GM19324 (cell line): Measurements from ENCODE around the gene KPNA6.
"Not testable (repeated sequence)": the region's sequence is repeated elsewhere in the genome, so short reads cannot be mapped to it uniquely, and the experiment has no call there.

Source experiments
- ATAC-seq: cut with Tn5 transposase; IDR thresholded peaks from one replicate; pipeline ENCODE4 v1.9.1; 2021; ENCODE audit warnings: mild to moderate bottlenecking, moderate library complexity; ENCODE audit not compliant: unreplicated experiment, low FRiP score

The KPNA6 gene

GRCh38 chr1:32138965-32139364 lies 31.1 kb downstream of the KPNA6 start:
- no peak for ATAC-seq

- no peak for ATAC-seq
These were observed 34.8 kb downstream of the KPNA6 start for GRCh38 chr1:32142446-32143301.

GRCh38 chr1:32143302-32143695 lies 35.4 kb downstream of the KPNA6 start:
- not testable (repeated sequence) for ATAC-seq

GRCh38 chr1:32144033-32144432 lies 36.2 kb downstream of the KPNA6 start:
- no peak for ATAC-seq

- not testable (repeated sequence) for ATAC-seq
These were observed 39.9 kb downstream of the KPNA6 start for GRCh38 chr1:32147799-32148198.

- no peak for ATAC-seq
These were observed 43.0 kb downstream of the KPNA6 start for GRCh38 chr1:32150847-32151246.

GRCh38 chr1:32151319-32151787 lies 43.5 kb downstream of the KPNA6 start:
- ATAC-seq = no peak

GRCh38 chr1:32159189-32159588 lies 51.3 kb downstream of the KPNA6 start:
- no peak for ATAC-seq

- no peak for ATAC-seq
These were observed 55.5 kb downstream of the KPNA6 start for GRCh38 chr1:32163405-32163804.

- not testable (repeated sequence) for ATAC-seq
These were observed 57.8 kb downstream of the KPNA6 start for GRCh38 chr1:32165633-32166032.

- ATAC-seq = no peak
These were observed 63.1 kb downstream of the KPNA6 start for GRCh38 chr1:32170991-32171390.

- no peak for ATAC-seq
These were observed 64.9 kb downstream of the KPNA6 start for GRCh38 chr1:32172621-32173245.

GRCh38 chr1:32178380-32179192 lies 70.7 kb downstream of the KPNA6 start:
- no peak for ATAC-seq

GRCh38 chr1:32179193-32179442 lies 71.3 kb downstream of the KPNA6 start:
- ATAC-seq = no peak

GRCh38 chr1:32179443-32180185 lies 71.8 kb downstream of the KPNA6 start, which contains the start of gene TXLNA:
TSS of gene TXLNA (plus strand) at chr1:32179675. CDS start at chr1:32180346, 671 bp downstream.
- ATAC-seq = peak; percentile 88

GRCh38 chr1:32180186-32181060 lies 72.6 kb downstream of the KPNA6 start:
- no peak for ATAC-seq

GRCh38 chr1:32181065-32181464 lies 73.2 kb downstream of the KPNA6 start:
- ATAC-seq = no peak

GRCh38 chr1:32181563-32181962 lies 73.7 kb downstream of the KPNA6 start:
- ATAC-seq = no peak

GRCh38 chr1:32182060-32182459 lies 74.2 kb downstream of the KPNA6 start:
- ATAC-seq = no peak

- ATAC-seq = no peak
These were observed 76.8 kb downstream of the KPNA6 start for GRCh38 chr1:32184650-32185049.
